Left lung (tissue), 10 donors: ENCODE data around the gene RCBTB1. TPM values are rescaled to one million over a fixed set of nuclear protein-coding genes. Genes with fewer than 3 reads are reported as not detected.

Experiments used
- ATAC-seq: fragments of 200-7000 bp; cut with Tn5 transposase; one replicate; pipeline ENCODE4 v1.9.1; 2020; ENCODE audit warnings: moderate library complexity
- DNase-seq, 4 donors: peaks; one replicate each; pipeline ENCODE4 v3.0.0-alpha.2; 2013 to 2020
- H3K27ac ChIP-seq, 2 donors: fragments of 200-600 bp; sonication (generic) in 1 of 2; one replicate each; pipeline versions ENCODE4 v1.5.0 to v1.8.0; 2020 to 2021
- H3K27me3 ChIP-seq, 2 donors: fragments of 200-600 bp; sonication (generic) in 1 of 2; one replicate each; pipeline versions ENCODE4 v1.5.0 to v1.8.0; 2020 to 2021
- H3K36me3 ChIP-seq, 2 donors: fragments of 200-600 bp; sonication (generic) in 1 of 2; one replicate each; pipeline versions ENCODE4 v1.5.0 to v1.8.0; 2020 to 2021
- H3K4me1 ChIP-seq, 2 donors: fragments of 200-600 bp; one replicate each; pipeline ENCODE4 v1.8.0; 2021
- H3K4me3 ChIP-seq, 2 donors: fragments of 200-600 bp; sonication (generic) in 1 of 2; one replicate each; pipeline versions ENCODE4 v1.5.0 to v1.8.0; 2020 to 2021; ENCODE audit warnings: mild to moderate bottlenecking in 1 of 2
- H3K9me3 ChIP-seq, 2 donors: fragments of 200-600 bp; sonication (generic) in 1 of 2; one replicate each; pipeline versions ENCODE4 v1.5.0 to v1.8.0; 2020 to 2021
- intact Hi-C, 2 donors: fragments of 100-400 bp; cut with DNase I; formaldehyde crosslinking; loops; one replicate each; pipeline versions ENCODE4 v1.11.2 to v1.14.2; 2022
- polyA plus RNA-seq, 6 donors: library from polyadenylated mRNA; unstranded; fragments of 120-200 nt; gene quantifications; one replicate each; pipeline ENCODE4 v1.2.1, GENCODE V29; 2013; ENCODE audit not compliant: insufficient read length in 6 of 6
- total RNA-seq, 2 donors: library from RNA; stranded (reverse); fragmentation: NEBNext Ultra II Directional; extraction: Animal tissue kit (Norgen Biotek cat#: 25700); gene quantifications; one replicate each; pipeline ENCODE4 v1.2.1, GENCODE V29; 2021
- TF ChIP-seq, protein P1 (sequence below), 2 donors: fragments of 200-600 bp; sonication (generic) in 1 of 2; IDR thresholded peaks; one replicate each; pipeline versions ENCODE4 v1.5.0 to v1.8.0; 2021; ENCODE audit warnings: antibody characterized with exemption in 2 of 2
- donor health status: DM: no; HTN: yes; CAD: no.
- donor health status: DM: no; HTN: no; CAD: no.

RCBTB1 gene
- total and polyA plus RNA-seq, 8 donors, result 24.1 to 39.8 (median 35.4) TPM

DNA sequence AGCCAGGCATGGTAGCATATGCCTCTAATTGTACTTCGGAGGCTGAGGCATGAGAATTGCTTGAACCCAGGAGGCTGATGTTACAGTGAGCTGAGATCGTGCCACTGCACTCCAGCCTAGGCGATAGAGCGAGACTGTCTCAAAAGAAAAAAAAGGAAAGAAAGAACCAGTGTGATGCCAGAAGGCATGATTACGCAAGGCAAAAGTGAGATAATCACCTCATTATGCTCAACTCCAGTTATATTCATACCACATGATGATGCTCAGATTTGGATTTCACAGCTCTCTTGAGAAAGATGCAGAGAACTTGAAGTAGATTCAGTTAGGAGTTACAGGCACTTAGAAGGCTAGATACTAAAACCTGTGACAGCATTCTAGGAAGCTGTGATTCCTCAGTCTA lies 21.8 kb downstream of the RCBTB1 start:
- no peaks in the 10 kb centered on the region for H3K4me1 ChIP-seq
- no peaks in the 10 kb centered on the region for H3K27me3 ChIP-seq
- ATAC-seq, result no peak
- intact Hi-C loops, result no loop called here
- peaks cover 0 to 36% of the 10 kb centered on the region in 2 donors for H3K36me3 ChIP-seq
- TF ChIP-seq, protein P1, sequence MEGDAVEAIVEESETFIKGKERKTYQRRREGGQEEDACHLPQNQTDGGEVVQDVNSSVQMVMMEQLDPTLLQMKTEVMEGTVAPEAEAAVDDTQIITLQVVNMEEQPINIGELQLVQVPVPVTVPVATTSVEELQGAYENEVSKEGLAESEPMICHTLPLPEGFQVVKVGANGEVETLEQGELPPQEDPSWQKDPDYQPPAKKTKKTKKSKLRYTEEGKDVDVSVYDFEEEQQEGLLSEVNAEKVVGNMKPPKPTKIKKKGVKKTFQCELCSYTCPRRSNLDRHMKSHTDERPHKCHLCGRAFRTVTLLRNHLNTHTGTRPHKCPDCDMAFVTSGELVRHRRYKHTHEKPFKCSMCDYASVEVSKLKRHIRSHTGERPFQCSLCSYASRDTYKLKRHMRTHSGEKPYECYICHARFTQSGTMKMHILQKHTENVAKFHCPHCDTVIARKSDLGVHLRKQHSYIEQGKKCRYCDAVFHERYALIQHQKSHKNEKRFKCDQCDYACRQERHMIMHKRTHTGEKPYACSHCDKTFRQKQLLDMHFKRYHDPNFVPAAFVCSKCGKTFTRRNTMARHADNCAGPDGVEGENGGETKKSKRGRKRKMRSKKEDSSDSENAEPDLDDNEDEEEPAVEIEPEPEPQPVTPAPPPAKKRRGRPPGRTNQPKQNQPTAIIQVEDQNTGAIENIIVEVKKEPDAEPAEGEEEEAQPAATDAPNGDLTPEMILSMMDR (IDR thresholded peaks at IDR 0.05), result no peak
- no peaks in the 10 kb centered on the region for H3K9me3 ChIP-seq
- no peak overlapping the region for H3K27ac ChIP-seq
- DNase-seq, result no peak
- no peak overlapping the region for H3K4me3 ChIP-seq

DNA sequence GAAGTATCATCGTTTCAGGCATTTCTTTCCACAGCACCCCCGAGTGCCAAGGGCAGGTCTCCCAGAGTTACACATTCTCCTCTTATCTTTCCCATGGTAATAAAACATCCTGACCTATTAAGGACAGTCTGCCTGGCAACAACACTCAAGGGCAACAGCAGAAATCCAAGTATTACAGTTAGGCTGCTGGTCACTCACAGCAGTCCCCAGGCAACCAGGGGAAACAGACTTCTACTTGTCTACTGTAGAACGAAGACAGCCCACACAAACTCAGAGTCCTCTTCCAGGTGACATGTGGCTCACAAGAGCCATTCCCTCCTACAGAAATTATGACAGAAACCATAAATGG lies 24.3 kb downstream of the RCBTB1 start:
- Histone ChIP-seq H3K27me3 (no peaks in the 10 kb centered on the region), H3K27ac (no peak overlapping the region), H3K36me3 (peaks cover 0 to 45% of the 10 kb centered on the region in 2 donors), H3K9me3 (no peaks in the 10 kb centered on the region), H3K4me3 (no peak overlapping the region), H3K4me1 (no peaks in the 10 kb centered on the region)
- ATAC-seq (peak; percentile 69), DNase-seq (no peak)
- TF ChIP-seq, protein P1 (IDR thresholded peaks at IDR 0.05), result no peak
- intact Hi-C loops, result no loop called here

DNA sequence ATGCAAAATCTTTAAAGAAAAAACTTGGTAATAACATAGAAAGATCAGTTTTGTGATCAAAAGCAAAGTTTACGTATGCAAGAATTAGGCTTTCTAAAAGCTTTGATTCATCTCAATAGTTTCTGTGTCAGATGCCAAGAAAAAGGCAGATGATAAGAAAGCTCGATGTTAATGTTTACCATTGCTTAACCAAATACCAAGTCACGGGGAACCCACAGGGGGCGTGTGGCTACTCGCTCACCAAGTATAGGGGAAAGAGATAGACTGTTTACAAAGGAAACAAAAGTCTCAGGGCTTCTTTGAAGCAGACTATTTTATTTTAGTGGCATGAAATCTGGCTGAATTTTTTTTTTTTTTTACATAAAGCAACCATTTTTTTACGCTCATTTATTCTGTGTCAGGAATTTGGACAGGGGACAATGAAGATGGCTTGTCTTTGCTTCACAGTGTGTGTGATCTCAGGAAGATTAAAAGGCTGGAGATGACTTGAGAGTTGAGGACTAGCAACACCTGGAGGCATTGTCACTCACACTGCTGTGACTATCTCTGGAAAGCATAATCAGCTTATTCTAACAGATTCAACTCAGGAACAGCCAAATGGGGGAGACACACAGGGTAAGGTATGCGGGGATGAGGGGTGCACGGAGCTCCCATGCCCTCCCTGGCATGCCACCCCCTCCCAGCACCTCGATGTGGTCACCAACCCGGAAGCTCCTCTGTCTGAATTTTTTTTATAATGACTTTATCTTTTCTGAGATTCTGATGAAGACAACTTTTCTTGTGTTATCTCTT lies 24.9 kb downstream of the RCBTB1 start:
- Histone ChIP-seq H3K36me3 (peaks cover 0 to 51% of the 10 kb centered on the region in 2 donors), H3K9me3 (no peaks in the 10 kb centered on the region), H3K4me3 (no peak overlapping the region), H3K27ac (no peak overlapping the region), H3K4me1 (no peaks in the 10 kb centered on the region), H3K27me3 (no peaks in the 10 kb centered on the region)
- DNase-seq (peak in 1 of 4 donors; percentile 61), ATAC-seq (peak; percentile 84)
- TF ChIP-seq, protein P1 (IDR thresholded peaks at IDR 0.05), result no peak
- intact Hi-C loops, result no loop called here

GRCh38 chr13:49559006-49559405 lies 26.4 kb downstream of the RCBTB1 start:
- Histone ChIP-seq H3K27me3 (no peaks in the 10 kb centered on the region), H3K9me3 (no peaks in the 10 kb centered on the region), H3K4me3 (no peak overlapping the region), H3K4me1 (no peaks in the 10 kb centered on the region), H3K36me3 (peaks cover 0 to 66% of the 10 kb centered on the region in 2 donors), H3K27ac (no peak overlapping the region)
- TF ChIP-seq, protein P1 (IDR thresholded peaks at IDR 0.05), result no peak
- intact Hi-C loops, result no loop called here
- DNase-seq (no peak), ATAC-seq (no peak)

DNA sequence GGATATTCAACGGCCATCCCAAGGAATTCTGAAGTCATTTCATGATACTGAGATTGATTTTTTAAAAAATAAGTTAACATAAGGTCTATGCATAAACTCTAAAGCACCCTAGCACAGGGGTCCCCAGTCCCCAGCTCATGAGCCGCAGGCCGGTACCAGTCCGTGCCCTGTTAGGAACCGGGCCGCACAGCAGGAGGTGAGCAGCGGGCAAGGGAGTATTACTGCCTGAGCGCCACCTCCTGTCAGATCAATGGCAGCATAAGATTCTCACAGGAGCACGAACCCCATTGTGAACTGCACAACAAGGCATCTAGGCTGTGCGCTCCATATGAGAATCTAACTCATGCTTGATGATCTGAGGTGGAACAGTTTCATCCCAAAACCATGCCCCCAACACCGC lies 31.0 kb downstream of the RCBTB1 start:
- no peak overlapping the region for H3K4me3 ChIP-seq
- no peak for DNase-seq
- TF ChIP-seq, protein P1 (IDR thresholded peaks at IDR 0.05), result no peak
- peaks cover 0 to 88% of the 10 kb centered on the region in 2 donors for H3K36me3 ChIP-seq
- H3K9me3 ChIP-seq, result no peaks in the 10 kb centered on the region
- intact Hi-C loops, result no loop called here
- H3K27ac ChIP-seq, result no peak overlapping the region
- ATAC-seq, result no peak
- H3K4me1 ChIP-seq, result no peaks in the 10 kb centered on the region
- no peaks in the 10 kb centered on the region for H3K27me3 ChIP-seq
